GM18507 (cell line): ENCODE measurements around the gene MAMDC4.
"Not testable (repeated sequence)": the region's sequence is repeated elsewhere in the genome, so short reads cannot be mapped to it uniquely, and the experiment has no call there.

Experiments used
- DNase-seq: peaks from one replicate; pipeline ENCODE4 v3.0.0; 2011; ENCODE audit warnings: low read depth; ENCODE audit not compliant: insufficient read length; ENCODE audit errors: extremely low spot score
- FAIRE-seq: peaks from 2 replicates; lab custom pipeline; 2011; peaks lifted over from hg19 to GRCh38; lab: Jason Lieb, UNC

Gene MAMDC4

DNA sequence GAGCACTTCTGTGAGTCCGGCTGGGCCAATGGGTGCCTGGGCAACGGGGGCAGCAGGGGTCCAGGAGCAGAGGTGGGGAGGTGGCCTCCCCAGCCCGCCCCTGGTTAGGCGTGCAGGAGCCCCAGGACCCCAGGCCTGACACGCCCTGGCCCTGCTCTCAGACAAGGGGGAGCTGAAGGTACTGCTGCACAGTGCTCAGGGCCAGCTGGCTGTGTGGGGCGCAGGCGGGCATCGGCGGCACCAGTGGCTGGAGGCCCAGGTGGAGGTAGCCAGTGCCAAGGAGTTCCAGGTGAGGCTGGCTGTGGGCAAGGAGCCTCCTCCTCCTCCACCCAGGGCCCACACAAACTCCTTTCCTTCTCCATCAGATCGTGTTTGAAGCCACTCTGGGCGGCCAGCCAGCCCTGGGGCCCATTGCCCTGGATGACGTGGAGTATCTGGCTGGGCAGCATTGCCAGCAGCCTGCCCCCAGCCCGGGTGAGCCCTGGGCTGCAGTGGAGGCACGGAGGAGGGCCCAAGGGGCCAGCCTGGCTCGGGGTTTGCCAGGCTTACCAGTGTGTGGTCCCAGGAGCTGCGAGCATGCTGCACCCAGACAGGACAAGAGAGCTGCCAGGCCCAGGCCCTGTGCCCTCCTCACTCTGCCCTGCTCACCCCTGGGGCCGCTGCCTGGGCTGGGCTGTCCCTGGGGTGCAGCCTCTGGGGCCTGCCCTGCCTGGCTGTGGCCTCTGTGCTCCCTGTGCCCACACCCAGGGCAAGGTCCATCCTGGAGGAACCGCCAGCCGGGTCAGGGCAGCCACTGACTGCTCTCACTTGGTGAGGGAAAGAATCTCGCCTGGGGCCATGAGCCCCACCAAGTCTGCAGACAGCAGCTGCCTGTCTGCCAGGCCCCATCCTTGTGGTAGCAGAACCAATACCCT, 7.0 kb downstream of the MAMDC4 start:
- FAIRE-seq (no peak), DNase-seq (no peak)

DNA sequence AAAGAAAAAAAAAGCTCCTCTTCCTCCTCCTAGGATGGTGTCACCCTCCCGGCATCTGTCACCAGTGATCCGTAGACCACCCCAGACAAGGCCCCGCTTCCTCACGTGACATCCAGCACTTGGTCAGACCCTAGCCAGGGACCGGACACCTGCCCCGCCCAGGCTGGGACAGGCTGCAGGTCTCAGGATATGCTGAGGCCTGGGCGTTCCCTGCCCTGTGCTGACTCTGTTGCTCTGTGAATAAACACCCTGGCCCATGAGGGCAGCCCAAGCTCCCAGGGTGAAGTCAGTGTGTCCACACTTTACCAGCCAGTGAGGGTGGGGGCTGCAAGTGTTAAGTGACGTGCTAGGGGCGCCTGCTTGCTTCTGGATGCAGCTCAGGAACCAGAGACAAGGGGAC, 8.4 kb downstream of the MAMDC4 start:
- DNase-seq (no peak), FAIRE-seq (no peak)

DNA sequence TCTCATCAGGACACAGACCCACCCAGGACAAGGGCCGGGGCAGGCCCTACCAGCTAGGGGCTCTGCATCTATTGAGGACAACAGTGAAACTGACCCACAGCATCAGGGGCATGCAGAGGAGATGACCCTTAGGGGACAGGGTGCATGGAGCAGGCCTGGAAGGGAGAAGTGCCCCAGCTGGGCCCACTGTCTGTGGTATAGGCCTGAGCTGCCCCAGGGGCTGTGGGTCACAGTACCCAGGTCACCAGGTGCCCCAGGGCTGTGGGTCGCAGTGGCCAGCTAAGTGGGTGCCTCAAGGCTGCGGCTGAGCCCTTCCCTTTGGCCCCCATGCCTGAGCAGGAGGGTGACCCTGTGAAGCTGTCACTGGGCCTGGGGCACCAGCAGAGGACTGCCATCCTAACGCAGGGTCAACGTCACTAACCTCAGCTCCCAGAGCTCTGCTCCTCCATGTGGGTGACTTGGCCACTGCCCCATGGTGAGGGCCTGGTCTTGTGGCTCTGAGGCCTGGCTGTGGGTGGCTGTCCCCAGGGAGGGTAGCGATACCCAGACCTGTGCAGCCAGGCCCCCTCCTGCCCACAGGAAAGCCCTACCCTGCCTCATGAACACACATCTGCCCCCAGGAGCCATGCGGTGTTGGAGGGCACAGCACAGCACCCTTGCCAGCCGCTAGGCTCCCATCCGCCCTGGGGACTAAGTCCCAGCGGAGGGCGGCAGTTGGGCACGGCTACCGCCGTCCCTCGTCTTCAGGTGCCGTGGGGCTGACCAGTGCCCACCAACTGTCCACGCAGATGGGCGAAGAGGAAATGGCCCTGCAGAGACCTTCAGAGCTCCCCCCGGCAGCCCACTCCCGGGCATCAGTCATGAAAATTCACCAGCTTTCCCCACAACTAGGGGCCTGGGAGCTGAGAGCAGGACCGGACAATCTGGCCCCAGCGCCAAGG, 9.1 kb downstream of the MAMDC4 start:
- FAIRE-seq (no peak), DNase-seq (no peak)

DNA sequence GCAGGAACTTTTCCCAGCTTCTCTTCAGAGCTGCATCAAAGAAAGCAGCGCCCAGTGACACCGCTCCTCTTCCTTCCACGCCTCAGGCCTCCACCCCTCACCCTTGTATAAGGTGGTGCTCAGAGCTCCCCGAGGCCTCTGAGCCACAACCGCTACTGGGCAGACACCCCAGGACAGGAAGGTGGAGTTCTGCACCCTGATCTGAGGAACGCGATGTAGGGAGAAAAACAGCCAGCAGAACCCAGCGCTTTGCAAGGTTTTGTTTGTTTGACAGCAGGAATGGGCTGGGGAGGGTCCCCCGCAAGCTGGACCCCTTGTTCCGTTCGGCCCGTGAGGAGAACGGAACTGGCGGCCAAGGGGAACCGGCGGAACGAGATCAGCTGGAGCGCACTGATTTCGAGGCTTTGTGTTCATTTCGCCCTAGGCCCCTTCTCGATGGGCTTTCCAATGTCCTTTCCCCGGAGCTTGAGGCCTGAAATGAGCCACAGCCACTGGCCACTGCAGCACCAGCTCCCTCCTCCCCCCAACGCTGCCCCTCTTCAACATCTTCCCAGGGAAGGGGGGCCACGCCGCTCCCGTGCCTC, 9.8 kb downstream of the MAMDC4 start:
- no peak for DNase-seq
- FAIRE-seq = no peak

DNA sequence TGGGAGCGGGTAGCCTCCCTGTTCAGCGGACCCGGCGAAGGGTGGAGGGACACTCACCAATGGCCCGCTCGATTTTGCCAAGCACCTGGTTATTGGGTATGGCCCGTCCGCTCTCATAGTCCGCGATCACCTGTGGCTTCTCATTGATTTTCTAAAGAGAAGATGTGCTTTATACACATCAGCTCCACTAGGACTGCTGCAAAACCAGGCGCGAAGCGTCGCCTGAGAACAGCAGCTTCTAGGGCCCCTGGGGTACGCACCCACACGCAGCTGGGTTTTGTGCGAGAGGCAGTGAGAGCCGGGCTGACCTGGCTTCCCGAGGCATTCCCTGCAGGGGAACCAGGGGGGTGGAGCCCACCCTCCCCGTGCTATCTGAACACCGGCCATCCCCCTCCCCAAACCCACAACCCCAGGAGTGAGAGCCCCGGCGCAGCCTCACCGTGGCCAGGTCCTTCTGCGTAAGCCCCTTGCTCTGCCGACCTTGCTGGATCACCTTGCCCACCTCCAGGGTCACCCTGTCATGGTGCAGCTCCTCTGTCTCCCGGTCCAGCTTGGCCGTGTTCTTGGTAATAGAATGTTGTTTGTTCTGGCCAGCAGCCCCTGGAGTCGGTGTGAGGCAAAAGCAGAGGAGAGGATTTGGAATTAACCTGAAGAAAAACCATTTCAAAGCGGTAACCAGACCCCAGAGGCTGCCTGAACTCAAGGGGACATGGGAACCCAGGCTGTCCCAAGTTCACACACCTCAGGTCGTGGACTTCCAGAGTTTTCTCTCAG, 10.9 kb downstream of the MAMDC4 start:
- DNase-seq (no peak), FAIRE-seq (no peak)

DNA sequence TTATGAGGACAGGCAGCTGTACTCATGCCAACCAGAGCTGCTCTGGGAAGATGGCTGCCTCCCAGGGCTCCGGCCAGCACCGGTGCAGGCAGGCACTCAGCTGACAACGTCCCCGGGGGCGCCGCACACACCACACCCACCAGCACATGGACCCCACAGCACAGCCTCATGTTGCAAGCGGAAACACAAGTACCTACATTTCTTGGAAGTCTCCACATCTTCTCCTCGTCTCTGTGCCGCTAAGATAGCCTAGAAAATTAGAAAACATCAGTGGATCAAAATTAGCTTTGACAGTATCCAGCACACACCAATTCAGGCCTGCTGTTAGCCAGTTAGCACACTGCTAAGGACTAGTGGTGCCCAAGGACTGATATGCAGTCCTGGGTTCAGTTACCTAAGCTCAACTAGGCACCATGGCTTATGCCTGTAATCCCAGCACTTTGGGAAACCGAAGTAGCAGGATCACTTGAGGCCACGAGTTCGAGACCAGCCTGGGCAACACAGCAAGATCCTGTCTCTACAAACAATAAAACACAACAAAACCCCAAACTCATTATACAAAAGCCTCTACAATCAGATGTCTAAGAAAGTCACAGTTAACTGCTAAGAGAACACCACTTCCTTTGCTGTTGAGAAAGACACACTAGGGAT, 11.6 kb downstream of the MAMDC4 start:
- no peak for DNase-seq
- FAIRE-seq = no peak

DNA sequence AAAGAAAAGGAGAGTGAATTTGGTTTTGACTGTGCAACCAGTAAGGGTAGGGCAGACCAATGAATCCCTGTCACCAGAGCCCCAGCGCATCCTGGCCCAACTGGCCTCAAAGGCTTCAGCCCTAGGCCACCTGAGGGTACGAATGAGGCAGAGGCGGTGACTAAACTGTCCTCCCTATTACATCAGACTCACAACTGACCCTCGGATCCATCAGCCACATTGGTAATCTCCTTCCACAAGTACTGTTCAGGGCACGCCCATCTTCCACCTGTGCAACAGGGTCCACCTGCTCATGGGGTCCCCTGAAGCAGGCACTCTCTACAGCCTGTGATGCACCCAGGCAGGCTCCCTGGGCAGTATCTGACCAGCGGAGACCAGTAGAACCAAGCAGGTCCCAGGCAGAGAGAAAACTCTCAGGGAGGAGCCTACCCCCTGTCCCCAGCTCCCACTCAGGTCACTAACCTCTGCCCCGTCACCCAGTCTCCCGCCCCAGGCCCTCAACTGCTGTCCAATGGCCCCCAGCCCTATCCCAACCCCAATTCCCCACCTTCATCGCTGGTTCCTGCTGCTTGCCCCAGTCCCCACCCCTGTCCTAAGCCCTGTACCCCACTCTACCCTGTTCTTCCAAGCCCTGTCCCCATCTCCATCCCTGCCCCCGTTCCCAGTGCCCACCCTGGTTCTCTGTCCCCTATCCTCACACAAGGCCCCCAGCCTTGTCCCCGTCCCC, 13.1 kb downstream of the MAMDC4 start:
- DNase-seq = no peak
- no peak for FAIRE-seq

DNA sequence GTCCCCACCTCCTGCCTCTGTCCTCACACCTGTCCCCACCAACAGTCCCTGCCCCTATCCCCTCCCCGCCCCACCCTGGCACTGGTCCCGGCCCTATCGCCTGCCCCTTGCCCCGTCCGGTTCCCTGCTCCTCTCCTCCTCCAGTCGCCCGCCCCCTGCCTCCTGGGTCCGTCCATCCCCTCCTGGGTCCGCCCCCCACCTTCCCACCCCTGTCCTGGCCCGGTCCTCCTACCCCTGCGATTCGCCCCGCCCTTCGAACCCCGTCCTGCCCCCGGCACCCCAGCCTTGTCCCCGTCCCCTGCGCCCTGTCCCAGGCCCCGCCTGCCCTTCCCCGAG, 13.6 kb downstream of the MAMDC4 start:
- FAIRE-seq = no peak
- DNase-seq = no peak

DNA sequence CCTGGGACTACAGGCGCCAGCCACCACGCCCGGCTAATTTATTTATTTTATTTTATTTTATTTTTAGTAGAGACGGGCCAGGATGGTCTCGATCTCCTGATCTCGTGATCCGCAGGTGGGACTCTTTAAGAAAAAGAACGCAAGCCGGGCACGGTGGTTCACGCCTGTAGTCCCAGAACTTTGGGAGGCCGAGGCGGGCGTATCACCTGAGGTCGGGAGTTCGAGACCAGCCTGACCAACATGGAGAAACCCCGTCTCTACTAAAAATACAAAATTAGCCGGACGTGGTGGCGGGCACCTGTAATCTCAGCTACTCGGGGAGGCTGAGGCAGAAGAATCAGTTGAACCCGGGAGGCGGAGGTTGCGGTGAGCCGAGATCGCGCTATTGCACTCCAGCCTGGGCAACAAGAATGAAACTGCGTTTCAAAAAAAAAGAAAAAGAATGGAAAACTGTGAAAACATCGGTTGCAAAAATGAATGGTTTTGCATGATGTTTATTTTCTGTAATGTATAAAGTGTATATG, 14.8 kb downstream of the MAMDC4 start:
- not testable (repeated sequence) for DNase-seq, FAIRE-seq

DNA sequence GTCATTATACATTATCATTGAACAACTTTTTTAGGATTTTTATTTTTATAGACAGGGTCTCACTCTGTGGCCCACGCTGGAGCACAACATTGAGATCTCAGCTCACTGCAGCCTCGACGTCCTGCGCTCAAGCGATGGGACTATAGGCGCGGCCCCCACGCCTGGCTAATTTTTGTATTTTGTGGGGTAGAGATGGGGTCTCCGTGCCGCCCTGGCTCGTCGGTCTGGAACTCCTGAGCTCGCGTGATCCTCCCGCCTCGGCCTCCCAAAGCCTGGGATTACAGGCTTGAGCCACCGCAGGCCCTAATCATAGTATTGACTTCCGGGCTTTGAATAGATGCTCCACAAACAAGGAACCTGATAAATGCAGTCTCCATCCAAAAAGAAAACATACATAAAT, 15.3 kb downstream of the MAMDC4 start:
- DNase-seq (no peak), FAIRE-seq (no peak)

DNA sequence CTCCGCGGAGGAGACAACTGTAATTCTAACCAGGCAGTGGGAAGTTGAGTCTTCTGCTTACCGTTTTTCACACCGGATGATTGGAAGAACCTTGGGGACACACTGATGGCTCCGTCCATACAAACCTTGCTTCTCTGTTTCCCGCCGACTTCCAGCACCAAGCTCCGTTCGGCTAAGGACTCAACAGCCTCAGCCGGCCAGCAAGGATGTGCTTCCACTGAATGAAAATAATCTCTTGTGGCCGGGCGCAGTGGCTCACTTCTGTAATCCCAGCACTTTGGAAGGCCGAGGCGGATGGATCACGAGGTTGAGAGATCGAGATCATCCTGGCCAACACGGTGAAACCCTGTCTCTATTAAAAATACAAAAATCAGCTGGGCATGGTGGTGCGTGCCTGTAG, 15.8 kb downstream of the MAMDC4 start:
- FAIRE-seq = no peak
- no peak for DNase-seq

DNA sequence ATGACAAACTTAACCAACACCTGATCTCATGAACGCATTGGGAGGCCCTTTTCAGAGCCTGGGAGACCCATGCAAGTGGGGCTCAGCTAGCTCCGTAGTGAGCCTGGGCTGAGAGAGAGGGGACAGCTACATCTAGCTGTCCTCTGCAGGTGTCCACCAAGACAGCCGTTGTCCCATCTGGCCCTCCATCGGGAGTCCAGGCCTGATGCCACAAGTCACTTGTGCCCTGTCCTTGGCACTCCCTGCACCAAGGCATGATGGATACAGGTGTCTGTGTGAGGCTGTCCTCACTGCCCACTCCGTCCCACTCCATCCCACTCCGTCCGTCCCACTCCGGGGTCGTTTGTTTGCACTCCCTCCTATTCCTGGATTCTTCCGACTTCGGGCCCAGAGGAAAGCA, 16.5 kb downstream of the MAMDC4 start:
- FAIRE-seq (no peak), DNase-seq (no peak)

DNA sequence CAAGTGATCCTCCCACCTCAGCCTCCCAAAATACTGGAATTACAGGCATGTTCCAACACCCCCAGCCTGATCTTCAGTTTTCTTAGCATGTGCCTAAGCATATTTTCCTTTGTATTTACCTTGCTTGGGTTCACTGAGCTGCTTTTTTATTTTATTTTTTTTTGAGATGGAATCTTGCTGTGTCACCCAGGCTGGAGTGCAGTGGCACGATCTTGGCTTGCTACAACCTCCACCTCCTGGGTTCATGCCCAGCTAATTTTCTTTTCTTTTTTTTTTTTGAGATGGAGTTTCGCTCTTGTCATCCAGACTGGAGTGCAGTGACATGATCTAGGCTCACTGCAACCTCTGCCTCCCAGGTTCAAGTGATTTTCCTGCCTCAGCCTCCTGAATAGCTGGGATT, 17.5 kb downstream of the MAMDC4 start:
- FAIRE-seq, DNase-seq: not testable (repeated sequence)

DNA sequence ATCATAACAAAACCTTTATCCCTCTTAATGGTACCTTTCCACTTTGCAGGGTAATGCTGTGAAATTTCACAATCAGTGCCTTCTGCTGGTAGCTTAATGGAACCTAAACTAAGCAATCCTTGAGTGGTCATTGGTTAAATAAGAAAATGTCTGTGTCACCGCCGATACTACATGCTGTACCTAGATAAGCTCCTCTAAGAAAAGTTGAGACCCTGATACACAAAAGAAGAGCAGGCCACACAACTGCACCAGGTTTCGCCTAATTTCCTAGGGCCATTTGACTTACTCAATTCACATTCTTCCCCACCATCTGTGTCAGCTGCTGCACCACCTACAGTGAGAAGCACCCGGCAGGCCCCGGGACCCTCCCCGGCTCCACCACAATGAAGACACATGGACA, 23.0 kb downstream of the MAMDC4 start:
- FAIRE-seq = no peak
- no peak for DNase-seq

DNA sequence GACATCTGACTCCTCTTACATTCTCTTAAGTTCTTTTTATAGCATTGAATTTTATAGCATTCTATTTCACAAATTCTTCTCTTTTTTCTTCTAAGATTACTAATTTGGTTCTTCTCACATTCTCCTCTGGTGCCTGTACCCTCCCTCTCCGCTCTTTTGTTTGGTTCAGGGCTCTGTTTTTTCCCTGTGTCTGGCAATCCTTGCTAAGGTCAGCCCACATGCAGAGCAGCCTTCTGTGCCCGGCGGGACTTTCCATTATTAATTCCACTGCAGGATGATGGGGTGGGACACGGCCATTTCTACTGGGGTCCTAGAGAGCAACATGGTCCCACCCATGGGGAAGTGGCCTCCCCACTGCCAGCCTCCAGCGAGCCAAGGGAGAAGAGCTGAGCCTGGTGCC, 24.3 kb downstream of the MAMDC4 start:
- no peak for DNase-seq

DNA sequence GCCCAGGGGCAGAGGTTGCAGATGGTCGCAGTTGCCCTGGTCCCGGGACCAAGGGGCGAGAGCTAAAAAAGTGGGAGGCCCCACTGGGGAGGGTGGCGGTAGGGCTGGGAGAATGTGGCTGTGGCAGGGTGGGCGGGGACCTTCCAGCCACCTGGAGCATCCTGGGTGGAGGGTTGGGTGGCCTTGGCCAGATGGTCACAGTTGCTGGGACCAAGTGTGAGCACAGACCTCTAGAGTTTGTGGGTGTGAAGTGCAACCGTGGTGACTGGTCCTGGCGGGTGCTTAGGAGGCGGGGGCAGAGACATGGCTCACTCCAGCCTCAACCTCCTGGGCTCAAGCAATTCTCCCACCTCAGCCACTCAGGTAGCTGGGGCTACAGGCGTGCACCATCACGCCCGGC, 28.5 kb downstream of the MAMDC4 start:
- DNase-seq (no peak), FAIRE-seq (no peak)

More for the DNA sequence above, 24.3 kb downstream of the MAMDC4 start:
- FAIRE-seq = no peak

DNA sequence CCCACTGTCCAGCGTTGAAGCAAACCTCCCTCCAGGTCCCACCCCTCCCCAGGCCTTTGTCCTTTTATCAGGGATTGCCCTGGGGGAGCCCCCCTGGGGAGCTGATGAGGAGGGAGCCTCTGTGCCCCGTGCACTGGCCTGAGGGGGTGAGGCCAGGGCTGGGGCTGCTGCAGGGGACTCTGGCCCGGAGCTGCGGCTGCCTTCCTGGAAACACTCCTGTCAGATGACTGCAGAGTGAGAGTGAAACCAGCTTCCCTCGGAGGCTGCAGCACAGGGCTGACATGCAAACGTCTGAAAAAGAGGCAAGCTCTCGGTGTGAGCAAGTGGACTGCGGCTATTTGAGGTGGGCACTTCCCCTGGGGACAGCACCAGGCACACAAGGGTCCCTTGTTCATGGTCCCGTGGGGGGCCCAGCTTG, 29.6 kb downstream of the MAMDC4 start:
- FAIRE-seq (peak; percentile 85), DNase-seq (peak; percentile 58)
